RWPE1 (cell line): ENCODE results near the gene DRD2.

Source experiments
- CTCF ChIA-PET: fragments of 350-600 bp; sonication (Branson Sonifier 250); formaldehyde crosslinking; extraction: SDS; loops from one replicate; lab custom pipeline; 2021; lab: Yijun Ruan, JAX
- POLR2A ChIA-PET: fragments of 400-600 bp; formaldehyde crosslinking; extraction: SDS; loops from one replicate; lab custom pipeline; 2020; ENCODE audit warnings: antibody characterized with exemption; ENCODE audit not compliant: low non-redundant PET; lab: Yijun Ruan, JAX
- DNase-seq: peaks from one replicate; pipeline ENCODE4 v3.0.0; 2012; ENCODE audit warnings: low spot score
- H3K27ac ChIP-seq: fragments of 450-650 bp; 2 replicates; pipeline ENCODE4 v1.5.1; 2017
- TF ChIP-seq, protein P1 (sequence below): fragments of 450-650 bp; conservative IDR thresholded peaks from 2 replicates; pipeline ENCODE4 v1.5.1; 2017; ENCODE audit warnings: low read depth, mild to moderate bottlenecking

The DRD2 gene

DNA sequence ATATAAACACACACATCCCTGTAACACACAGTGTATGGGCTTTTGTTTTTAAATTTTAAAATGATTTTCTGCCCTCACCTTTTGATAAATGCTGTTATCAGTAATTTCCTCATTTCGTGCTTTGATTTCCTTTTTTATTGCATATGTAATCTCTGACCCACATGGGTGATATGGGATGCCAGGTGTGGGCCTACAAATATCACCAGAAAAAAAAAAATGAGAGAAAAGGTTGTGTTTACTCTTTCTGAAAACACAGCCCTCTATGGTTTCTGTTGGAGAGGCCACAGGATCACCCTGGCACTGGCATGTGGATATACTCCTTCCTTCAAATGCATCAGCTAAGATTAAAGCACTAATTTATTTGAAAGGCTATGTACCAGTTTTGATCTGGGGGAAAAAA, 17.0 kb downstream of the DRD2 start:
- POLR2A ChIA-PET: interaction anchor here (0.9 kb wide), 1 partner anchor 10 kb away, joined by 4 read pairs; no protein-coding TSS in a partner anchor
- TF ChIP-seq, protein P1, sequence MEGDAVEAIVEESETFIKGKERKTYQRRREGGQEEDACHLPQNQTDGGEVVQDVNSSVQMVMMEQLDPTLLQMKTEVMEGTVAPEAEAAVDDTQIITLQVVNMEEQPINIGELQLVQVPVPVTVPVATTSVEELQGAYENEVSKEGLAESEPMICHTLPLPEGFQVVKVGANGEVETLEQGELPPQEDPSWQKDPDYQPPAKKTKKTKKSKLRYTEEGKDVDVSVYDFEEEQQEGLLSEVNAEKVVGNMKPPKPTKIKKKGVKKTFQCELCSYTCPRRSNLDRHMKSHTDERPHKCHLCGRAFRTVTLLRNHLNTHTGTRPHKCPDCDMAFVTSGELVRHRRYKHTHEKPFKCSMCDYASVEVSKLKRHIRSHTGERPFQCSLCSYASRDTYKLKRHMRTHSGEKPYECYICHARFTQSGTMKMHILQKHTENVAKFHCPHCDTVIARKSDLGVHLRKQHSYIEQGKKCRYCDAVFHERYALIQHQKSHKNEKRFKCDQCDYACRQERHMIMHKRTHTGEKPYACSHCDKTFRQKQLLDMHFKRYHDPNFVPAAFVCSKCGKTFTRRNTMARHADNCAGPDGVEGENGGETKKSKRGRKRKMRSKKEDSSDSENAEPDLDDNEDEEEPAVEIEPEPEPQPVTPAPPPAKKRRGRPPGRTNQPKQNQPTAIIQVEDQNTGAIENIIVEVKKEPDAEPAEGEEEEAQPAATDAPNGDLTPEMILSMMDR: no peak
- H3K27ac ChIP-seq: no peak overlapping the region
- CTCF ChIA-PET: interaction anchor here (0.9 kb wide), 1 partner anchor 15 kb away, joined by 3 read pairs; no protein-coding TSS in a partner anchor
- DNase-seq: no peak

DNA sequence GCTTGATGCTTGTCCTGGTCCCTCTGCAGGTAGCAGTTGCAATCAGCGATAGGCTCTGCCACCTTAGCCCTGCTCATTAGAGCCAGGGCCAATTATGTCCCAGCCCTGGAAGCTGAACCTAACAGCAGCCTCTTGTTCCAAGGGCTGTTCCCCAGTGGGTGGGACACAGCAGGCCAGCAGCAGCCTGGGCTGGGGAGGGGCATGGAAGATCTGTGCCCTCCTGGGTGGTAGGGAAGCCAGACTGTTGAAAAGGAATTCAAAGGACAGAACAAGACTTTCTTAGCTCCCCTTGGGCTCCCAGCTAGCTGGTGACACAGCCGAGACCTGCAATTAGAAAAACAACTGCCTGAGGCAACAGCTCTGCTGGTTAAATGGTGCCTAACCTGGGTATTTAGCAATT, 17.4 kb downstream of the DRD2 start:
- DNase-seq: no peak
- no peak overlapping the region for H3K27ac ChIP-seq
- TF ChIP-seq, protein P1: no peak
- ChIA-PET CTCF (no interaction called here), POLR2A (interaction anchor here (0.9 kb wide), 1 partner anchor 9 kb away, joined by 4 read pairs; no protein-coding TSS in a partner anchor)

DNA sequence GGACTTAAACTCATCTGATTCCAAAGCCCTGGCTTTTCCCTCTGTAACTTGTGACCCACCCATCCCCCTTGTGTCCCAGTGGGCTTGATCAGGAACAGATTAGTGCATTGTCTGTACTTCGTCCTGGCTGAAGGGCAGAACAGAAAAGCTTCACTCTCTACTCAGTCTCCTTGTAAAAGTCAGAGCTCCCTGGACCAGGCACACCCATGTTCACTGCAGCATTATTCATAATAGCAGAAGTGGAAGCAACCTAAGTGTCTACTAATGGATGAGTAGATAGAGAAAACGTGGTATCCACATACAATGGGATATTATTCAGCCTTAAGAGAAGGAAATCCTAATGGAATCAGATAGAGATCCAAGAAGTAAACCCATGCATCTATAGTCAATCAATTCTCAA, 20.7 kb downstream of the DRD2 start:
- DNase-seq: no peak
- H3K27ac ChIP-seq: no peak overlapping the region
- TF ChIP-seq, protein P1: no peak
- POLR2A ChIA-PET: no interaction called here
- CTCF ChIA-PET: no interaction called here

DNA sequence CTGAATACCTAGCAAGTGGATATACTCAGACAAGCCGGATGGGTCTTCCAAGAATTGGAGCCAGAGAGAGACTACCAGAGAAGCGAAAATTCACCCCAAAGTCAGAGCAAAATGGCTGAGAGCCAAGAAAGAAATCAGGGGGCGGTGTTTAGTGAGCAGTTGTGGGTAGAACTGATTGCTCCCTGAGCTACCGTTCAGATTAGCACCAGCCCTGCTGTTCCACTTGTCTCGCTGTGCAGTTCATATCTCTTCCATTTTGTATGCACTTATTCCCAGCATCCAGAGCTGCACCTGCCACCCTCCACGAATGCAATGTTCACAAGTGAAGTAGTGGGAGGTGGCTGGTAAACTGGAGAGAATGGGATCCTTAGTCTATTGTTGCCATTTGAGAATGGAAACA, 25.5 kb downstream of the DRD2 start:
- POLR2A ChIA-PET: no interaction called here

DNA sequence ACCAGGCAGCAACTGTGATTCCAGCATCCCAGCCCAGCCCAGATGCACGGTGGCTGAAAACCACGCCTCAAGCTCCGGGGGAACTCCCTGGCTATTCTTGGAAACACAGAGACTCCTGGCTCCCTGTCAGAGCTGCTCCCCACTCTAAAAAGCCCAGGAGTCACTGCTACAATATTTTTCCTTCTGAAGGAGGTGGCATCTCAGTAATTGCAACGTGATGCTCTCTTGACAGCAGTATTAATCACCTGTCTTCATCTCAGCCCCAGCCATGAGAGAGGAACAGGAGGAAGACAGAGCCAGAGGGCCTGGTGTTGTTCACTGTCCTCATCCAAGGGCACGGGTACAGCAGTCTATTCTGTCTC, 26.9 kb downstream of the DRD2 start:
- ChIA-PET POLR2A (interaction anchor here (1.1 kb wide), 1 partner anchor 10 kb away, joined by 4 read pairs; no protein-coding TSS in a partner anchor), CTCF (interaction anchor here (0.6 kb wide), 1 partner anchor 29 kb away, joined by 3 read pairs; no protein-coding TSS in a partner anchor)
- peak; percentile 39 for DNase-seq
- TF ChIP-seq, protein P1: no peak
- peak overlapping the region; percentile 58 for H3K27ac ChIP-seq

More for the DNA sequence above, 25.5 kb downstream of the DRD2 start:
- DNase-seq: no peak
- TF ChIP-seq, protein P1: no peak
- no peak overlapping the region for H3K27ac ChIP-seq
- CTCF ChIA-PET: no interaction called here

DNA sequence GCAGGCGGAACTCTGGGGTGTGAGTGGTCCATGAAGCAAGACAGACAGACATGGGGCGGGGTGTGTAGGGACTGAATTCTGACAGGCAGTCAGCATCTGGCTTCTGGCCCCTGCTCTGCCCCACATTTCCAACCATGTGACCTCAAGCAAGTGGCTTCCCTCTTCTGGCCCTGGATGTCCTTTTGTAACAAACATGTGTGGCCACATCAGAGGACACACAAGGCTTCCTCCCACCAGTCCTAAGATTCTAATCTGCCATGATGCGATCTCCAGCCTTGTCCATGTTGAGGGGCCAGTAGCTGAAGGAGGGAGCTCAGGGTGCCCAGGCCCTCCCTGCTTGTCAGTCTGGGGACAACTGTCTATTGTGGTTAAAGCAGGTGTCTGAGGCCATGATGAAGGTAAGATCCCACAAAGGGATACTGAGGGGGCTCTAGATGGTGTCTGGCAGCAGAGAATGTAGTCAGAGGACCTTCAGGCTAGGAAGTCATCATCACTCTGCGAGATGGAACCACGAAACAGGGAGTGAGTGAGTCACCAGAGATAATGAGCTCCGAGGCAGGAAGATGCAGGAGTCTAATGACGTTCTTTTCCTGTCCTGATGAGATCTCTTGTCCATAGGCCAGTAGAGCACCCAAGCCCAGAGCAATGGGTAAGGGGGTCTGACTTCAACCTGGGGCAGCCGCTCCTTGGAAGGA, 27.4 kb downstream of the DRD2 start:
- H3K27ac ChIP-seq: peak overlapping the region; percentile 58
- POLR2A ChIA-PET: interaction anchor here (1.1 kb wide), 1 partner anchor 11 kb away, joined by 4 read pairs; no protein-coding TSS in a partner anchor
- CTCF ChIA-PET: interaction anchor here (0.6 kb wide), 1 partner anchor 29 kb away, joined by 3 read pairs; no protein-coding TSS in a partner anchor
- TF ChIP-seq, protein P1: no peak
- DNase-seq: peak; percentile 71
